HG02763 (cell line): ENCODE measurements around the gene DUSP6.

ENCODE experiments used
- ATAC-seq: cut with Tn5 transposase; IDR thresholded peaks from one replicate; pipeline ENCODE4 v1.9.1; 2021; ENCODE audit warnings: mild to moderate bottlenecking, moderate library complexity; ENCODE audit not compliant: unreplicated experiment

The DUSP6 gene, protein sequence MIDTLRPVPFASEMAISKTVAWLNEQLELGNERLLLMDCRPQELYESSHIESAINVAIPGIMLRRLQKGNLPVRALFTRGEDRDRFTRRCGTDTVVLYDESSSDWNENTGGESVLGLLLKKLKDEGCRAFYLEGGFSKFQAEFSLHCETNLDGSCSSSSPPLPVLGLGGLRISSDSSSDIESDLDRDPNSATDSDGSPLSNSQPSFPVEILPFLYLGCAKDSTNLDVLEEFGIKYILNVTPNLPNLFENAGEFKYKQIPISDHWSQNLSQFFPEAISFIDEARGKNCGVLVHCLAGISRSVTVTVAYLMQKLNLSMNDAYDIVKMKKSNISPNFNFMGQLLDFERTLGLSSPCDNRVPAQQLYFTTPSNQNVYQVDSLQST

DNA sequence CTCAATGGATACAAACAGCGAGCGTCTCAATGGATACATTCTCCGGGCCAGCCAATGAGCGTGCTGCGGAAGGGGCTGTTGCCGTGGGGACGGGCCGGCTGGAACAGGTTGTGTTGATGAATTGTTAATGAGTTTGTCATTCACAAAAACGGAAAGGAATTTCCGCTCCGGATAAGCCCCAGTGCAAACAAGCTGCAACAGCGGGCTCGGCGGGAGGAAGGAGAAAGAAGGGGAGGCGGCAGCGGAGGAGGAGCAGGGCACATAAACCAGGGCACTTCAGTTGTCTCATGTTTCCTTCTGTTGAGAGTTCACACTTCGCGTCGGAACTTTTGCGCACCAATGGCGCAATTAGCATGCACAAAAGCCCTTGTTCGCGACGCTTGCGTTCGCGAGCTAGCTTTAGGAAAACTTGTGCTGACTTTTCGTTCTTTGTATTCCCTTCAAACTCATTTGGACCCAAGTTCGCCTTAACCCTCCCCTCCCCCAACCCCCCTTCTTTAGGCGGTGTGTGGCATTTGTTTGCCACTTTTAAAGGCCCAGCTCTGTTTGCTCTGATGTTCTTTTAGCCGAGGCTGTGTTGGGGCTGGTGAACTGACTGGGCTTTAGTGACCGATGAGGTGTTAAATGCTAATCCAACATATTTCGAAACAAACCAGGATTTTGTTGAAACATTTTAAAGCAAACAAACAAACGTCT, at the start of gene DUSP6:
Gene DUSP6, minus strand, starts transcription at position 10 of the 696 bp plus-strand sequence. CDS start 462 bp downstream, outside the sequence.
- ATAC-seq, result peak; percentile 25

DNA sequence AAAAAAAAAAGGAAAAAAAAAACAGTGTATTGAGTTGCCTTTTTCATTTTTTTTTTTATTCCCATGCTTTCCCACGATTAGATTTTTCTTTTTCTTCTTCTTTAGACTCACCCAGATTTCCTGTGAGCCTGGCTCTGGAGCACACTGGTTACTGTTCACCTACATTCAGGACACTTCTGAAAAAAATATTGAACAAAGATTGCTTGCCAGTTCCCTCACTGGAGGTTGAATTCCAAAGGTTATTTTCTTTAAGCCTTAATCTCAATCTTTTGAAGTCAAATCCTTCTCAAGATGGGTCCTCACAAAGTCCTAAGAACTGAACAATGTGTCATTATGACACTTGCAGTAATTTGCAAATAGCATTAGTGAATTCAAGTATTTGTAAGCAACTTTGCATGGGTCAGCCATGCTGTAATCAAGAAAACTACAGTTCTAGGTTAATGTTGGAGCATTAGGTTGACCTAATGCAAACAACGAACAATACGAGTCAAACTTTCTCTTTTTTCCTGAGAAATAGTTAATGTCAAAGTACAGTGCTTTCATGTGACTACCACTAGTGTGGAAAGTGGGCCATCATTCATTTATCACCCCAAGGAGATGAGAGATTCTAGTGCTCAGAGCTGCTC, 49.2 kb upstream of the DUSP6 start:
- ATAC-seq, result no peak

DNA sequence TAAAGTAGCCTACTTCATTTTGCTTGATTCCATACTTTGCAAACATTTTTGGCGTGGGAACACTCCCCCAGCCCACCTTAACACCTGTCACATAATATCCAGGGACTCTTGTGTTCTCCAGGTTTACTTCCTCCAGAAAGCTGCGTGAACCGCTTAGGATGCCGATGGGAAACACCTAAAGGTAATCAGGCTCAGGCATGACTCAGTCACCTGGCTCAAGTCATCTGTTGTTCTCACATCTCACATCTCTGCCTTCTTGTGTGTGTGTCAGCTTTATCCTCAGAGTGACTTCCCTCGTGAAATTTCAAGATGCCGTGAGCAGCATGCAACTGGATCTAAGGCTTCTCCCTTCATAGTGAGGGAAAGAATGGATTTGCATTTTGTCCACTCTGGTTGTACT, 48.1 kb upstream of the DUSP6 start:
- ATAC-seq, result no peak

DNA sequence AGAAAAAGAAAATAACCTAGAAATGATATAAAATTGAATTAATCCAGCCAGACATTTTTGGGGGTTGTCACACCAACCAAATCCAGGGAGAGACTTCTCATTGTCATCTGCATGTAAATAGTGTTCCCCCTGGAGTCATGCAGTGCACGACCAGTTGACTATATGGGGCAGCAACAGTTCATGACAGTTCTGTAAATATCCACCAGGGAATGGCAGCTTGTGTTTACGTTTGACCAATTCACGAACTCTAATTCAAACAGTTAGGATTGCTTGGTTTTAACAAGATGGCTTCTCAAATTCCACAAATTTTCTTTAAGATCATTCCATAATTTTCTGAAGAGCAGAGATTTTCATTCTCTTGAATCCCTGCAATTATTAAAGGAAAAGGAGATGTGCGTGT, 43.4 kb upstream of the DUSP6 start:
- ATAC-seq, result no peak

DNA sequence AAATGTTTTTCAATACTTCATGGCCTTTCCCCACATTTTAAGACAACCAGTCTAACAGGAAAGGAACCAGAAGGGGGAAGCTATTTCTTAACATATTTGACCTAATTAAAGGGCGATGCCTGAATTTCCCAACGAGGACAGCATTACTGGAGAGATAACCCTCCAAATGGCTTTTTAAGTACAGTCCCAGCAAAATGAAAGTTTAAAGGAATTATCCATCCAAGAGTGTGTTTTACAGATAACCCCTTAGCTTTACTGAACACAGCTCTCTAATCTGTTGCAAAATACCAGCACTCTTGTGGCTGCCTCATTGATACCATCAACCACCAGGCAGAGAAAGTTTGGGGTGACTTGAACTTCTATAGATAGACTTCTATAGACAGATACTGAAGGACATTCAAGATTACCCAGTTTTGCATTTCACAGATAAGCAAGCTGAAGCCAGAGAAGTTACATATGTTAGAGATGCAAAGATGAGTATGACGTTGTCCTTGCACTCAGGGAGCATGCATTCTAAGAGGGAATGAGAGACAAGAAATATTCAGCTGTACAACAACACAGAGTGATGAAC, 41.3 kb upstream of the DUSP6 start:
- no peak for ATAC-seq

DNA sequence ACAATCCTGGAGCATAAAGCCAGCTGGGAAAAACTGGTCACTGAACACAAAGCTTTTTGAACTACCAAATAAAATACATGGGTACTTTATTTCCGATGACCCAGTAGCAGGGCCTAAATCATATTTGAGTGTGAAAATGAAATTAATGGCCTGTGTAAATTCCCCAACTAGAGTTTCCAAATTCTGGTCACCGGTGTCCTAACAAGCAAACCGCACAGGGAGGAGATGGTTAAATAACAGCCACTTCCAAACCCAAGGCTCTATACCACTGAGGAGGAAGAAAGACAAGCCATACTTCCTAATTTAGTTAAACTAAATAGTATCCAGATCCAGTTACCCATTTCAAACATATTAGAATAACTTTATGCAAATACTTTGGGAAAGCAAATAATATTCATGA, 40.1 kb upstream of the DUSP6 start:
- ATAC-seq, result no peak

DNA sequence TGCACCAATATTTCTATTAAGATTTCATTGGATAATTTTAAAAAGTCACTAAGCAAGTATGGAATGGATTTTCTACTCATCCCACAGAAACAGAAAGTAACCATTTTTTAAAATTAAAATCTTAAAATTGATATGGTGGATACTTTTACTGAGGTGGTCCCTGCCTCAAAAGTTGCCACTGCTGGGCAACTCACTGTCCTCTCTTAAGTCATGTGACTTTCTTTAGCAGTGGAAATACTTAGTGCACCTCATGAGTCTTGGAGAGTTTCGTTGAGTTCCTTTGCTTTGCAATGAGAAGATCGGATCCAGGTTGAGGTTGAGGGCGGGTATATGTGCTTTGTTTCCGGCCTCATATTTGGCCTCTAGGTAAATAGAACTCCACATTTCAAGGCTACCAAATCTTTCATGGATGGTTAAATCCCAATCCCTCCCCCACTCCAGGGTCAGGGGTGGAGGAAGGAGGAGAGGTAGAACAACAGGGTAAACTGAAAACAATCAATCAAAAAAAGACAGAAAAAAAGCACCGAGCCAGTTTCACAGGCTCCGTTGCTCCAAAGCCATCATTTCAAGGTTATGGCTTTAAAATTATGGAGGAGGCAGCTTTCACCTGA, 39.5 kb upstream of the DUSP6 start:
- no peak for ATAC-seq

DNA sequence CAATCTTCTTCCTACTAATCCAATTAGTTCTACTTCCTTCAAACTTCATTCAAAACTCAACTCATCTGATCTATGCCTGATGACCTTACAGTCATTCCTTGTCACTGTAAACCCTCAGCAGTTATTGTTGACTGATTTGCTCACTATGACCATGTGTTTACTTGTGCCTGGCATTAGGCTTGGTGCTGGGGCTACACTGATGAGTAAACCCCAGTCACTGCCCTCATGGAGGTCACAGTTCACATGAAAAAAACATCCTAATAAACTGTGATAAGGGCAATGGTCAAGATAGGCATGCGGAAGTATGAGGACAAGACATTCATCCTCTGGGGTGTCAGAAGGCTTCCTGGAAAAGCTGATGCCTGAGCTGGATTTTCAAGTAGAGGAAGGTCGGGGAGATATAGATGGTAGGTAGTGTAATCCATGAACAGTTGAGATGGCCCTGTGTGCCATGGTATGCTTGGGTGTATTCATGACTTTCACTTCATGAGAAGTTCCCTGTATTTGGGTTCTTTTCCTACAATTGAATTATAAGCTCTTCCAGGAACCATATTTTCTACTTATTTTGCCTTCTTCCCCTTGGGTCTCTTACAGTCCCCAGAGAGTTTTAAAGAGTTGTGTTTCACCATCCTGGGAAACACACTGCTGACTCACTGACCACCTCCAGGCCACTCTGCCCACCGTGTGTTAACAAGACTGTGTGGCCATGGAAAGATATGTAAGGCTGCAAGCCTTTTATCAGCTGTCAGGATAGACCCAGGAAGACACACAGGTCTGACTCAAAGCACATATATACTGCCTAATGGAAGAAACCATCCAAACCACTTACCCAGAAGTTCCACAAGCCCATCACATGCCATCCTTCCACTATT, 38.7 kb upstream of the DUSP6 start:
- ATAC-seq, result no peak

DNA sequence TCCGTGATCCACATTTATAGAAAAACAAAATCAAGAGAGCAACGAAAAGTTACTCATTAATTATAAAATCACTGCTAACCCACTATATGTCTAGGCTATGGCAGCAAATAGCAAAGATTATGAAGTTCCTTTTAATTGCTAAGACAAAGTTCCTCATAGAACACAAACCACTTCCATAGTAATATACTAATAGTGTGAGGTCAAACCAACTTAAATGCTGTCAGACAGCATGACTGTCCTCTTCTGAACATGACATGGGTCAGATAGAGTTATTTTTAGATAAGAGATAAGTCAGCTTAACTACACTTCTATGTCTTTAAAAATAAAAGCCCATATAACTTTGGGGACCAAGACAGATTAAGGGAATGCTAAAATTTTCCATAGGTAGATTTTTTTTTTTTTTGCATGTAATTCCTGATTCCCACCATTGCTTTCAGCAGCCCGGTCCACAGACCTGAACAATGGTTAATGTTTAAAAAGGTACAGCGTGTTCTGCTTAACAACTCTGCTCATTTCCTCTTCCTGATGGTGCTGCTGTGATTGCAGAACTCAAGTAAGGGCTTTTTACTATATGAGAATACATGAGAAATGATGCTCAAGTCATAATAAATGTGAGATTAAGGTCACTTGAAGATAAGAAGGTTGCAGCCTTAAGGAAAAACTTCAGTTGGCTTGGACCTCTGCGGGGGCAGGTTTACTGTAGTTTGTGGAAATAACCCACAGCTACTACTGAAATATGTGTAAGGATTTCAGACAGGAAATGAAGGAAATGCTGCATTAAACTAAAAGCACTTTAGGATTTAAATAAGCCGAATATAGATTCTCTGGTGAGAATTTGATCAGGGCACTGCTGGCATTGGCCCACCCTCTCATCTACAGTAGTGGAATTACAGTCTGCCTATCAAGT, 37.7 kb upstream of the DUSP6 start:
- ATAC-seq, result peak; percentile 62

DNA sequence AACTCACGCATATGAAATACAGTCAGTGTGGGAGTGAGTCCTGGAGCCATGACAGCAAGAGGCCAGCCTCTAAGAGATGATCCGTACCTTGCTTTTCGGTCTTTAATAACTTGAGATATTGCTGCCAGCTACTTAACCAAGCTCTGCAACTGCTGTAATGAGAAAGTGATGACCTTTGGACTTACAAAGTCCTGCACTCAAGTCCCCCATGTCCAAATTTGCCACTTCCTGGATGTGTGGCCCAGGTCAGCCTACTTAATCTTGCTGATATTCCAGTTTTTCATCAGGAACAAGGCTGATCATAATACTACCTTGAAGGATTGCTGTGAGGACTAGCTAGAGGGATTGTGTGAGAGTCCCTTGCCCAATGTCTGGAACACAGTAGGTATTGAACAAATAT, 33.8 kb upstream of the DUSP6 start:
- ATAC-seq, result no peak

DNA sequence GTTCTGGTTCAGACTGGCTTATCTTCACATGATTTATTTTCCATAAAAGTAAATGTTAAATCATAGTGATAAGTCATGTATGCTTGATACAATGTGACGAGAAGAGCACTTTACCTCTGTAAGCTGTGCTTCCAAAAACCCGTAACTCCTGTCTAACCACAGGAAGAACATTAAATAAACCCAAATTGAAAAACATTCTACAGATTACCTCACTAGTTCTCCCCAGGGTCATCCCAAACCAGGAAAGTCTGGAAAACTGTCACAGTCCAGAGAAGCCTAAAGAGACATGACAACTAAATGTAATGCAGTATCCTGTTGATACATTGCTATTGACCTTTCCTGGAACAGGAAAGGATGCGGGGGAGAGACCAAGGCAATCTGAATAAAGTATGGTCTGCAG, 32.5 kb upstream of the DUSP6 start:
- no peak for ATAC-seq

DNA sequence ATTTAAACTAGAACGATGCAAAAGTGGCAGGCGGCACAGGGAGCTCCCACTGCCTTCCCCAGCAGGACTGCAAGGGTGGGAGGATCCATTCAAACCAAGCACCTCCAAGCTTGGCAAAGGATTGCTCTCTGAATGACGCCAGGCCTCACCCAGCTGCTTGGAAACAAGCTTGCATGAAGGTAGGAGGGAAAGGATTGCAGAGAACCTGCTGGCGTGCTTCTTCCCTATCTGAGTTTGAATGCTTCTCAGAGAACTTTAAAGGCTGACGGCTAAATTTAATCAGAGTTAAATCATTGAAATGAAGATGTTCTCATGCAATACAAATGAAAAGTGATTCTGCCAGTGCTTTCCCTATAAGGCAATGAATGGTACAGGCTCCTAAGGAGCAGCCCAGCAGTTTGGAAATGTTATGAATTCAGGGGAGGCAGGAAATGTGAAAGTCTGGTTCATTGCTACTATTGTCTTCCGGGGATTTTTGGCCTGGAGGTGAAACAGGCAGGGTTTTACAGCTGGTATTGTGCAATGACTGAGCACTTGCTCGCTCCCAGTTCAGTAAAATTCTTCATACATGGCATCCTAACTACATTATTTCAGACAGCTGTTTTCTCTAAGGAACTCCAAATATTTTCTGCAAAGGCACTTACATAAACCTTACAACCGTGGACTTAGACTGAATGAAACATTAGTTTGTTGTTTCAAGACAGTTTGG, 31.9 kb upstream of the DUSP6 start:
- no peak for ATAC-seq

DNA sequence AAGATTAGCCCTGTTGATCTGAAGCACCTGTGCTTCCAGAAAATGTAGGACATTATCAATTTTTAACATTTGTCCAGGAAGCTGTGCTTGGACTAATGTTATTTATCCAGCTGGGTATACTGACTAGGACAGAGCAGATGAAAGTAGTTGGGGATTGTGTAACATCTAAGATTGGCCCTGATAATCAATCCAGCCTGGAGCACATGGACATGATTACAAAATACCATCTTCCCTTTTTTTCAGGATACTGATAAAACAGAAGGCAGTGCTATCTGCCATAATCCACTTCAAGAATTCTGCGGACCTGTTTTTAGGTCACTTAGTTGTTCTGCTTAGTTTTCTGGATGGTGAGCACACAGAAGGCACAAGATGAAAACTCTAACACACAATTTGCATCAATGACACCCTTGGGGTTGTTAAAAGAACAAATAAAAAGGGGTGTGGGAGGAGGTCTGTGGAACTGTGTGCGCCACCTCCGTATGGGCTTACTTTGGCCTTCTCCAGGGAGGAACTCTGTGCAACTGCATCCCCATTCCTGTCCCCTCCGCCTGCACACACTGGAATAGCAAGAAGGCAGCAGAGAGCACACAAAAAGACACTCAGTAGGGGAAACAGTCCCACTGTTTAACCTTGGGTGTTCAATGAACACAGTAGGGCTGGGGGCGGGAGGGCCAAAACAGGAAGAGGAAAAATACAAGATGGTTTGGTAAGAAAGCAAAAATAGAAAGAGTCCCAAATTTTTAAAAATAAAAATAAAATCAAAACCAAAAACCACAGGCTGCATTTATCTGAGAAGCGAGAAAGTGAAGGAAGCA, 31.1 kb upstream of the DUSP6 start:
- no peak for ATAC-seq

DNA sequence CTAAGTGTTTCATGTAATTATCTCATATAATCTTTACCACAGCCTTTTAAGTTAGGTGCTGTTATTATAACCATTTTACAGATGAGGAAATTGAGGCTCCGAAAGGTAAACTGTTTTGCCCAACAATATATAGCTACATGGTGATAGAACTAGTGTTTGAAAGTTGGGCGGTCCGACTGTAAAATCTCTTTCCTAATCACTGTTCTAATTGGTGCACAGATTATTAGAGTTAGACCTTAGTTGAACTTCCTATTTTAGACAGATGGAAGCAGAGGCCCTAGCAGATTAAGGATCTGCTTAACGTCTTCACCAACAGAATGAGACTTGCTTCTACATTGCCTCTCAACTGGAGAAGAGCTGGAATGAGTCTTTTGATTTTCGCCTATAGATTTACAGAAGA, 30.0 kb upstream of the DUSP6 start:
- ATAC-seq, result no peak

DNA sequence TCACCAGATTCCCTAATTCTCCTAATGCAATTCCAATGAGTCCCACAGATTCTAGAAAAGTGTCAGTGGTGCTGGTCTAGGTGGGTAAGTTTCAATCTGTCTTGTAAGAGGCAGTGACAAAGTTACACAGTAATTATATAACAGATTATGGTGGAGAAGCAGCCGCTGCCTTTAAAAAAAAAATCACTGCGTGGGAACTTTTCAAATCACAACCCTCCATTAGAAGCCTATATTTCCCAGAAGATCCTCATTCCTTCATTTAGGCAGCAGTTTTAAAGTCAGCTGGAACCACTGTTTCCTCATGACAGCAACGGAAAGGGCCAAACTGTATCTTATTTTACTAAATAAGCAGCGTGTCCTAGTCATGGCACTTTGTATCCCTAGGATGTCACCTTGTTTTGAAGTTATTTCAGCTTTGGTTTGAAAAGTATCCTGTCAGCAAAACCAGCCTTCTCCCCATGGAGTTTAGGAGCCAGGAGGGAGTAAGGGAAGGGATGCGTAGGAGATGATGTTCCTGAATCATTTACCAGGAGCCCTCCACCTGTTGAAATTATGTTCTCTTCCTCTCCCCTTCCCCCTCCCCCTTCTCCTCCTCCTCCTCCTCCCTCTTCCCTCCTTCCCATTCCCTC, 27.7 kb upstream of the DUSP6 start:
- no peak for ATAC-seq

DNA sequence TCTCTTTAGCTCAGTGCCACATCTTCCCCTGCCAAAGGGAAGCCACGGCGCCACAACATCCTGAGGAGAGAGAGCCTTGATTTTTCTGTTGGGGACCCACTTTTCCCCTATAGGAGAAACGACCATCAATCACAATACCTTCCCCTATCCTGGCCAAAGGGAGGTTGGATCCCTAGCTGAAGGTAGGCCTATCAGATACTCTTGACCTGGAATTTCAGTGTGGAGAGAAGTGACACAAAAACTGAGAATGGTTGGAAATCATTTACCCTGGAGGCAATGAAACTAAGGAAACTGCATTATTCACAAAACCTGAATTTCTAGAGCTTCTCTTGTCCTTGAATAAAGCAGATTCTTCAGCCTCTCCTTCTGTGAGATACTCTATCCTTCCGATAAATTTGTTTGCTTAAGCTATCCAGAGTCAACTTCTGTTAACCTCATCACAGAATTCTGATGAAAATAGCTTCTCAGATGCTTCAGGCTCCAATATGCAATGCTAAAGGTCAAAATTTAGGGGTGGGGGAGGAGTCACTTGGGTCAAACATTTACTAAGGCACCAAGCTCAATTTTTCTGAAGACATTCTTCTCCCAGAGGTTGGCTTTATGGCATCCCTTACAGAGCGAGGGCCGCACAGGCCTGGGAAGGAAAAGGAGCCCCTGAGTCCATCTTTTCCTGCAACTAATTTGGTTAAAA, 27.0 kb upstream of the DUSP6 start:
- no peak for ATAC-seq

DNA sequence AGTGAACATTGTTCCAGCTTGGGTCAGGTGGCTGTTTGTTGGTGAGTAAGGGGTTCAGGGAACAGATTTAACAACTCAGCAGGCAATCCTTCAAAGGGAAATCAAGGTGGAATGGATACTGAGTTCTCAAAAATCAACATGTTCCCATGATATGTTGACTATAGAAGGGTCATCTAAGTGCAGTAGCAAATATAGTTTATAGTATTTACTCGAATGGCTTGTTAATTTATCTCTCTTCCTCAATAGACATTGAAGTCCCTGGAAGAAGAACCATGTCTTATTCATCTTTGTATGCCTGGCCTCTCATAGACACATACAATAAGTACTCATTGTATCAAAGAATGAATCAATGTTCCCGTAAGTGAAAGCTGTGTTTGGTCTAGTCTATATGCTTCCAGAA, 24.5 kb upstream of the DUSP6 start:
- no peak for ATAC-seq
